Right hindlimb (tissue), 1 donor: ENCODE measurements around the gene TOR2A.

Experiments
- DNase-seq: peaks from one replicate; pipeline ENCODE4 v3.0.0-alpha.2; 2018

The TOR2A gene

GRCh38 chr9:127741831-127742434 lies 6.8 kb upstream of the TOR2A start:
- peak; percentile 58 for DNase-seq

- DNase-seq: no peak
Measured at GRCh38 chr9:127739614-127740330, 4.7 kb upstream of the TOR2A start.

GRCh38 chr9:127738666-127739065 lies 3.6 kb upstream of the TOR2A start:
- no peak for DNase-seq

DNA sequence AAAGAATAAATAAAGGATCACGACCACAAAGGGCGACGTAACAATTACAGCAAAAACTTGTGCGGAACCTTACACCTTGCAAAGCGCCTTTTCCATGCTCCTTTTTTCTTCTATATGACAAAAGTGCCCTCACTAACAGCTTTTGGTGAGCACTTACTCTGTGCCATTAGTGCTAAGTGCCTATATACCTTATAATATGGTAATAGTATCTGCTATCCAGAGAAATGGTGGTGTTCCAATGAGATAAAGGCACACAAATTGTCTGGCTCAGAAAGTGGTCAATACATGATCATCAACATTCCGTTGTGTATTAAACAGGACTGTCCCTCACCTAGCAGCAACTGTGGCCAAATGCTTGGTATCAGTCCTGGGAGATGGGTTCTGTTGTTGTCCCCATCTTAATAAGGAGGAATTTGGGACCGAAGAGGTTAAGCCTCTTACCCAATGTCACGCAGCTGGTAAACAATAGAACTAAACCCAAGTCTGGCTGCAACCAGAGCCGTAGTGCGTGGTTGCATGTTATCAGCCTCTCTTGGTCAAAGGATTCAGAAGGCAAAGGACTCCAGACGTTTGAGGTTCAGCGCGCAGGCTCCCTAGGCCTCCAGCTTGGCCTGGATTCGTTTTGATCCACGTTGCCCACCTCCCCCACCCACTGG lies 564 bp upstream of the TOR2A start:
- DNase-seq: no peak

GRCh38 chr9:127734247-127734746 lies 797 bp downstream of the TOR2A start:
- no peak for DNase-seq

DNA sequence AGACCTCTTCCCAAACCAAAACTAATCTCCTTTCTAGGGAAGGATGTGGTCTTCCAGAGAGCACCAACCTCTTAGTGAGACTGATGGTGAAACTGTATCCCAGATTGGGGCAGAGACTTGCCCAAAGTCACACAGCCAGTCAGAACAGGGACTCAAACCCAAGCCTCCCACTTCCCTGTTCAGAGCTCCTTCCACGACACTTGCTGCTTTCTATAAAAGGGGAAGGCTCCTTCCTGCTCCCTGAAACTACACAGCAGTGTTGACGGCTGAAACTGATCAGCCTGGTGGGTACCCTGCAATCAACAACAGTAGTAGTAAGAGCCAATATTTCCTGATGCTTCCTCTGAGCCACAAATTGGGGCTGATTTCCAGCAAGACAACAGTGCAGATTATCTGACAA lies 1.5 kb downstream of the TOR2A start:
- no peak for DNase-seq

DNA sequence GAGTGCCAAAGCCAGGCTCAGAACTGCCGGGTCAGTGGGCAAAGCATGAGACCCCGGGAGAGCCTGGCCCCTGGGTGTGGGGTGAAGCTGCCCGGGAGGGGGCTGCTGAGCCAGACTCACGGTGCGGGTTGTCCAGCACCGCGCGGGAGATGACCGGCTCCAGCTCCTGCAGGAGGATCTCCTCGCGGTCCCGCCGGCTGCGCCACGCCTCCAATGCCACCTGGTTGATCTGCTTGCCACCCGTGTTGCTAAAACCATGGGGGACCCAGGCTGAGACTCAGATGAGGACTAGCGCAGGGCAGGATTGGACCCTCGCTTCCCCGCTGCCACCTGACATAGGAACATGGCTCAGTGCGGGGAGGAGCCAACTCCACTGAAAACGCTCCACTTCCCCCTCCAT lies 2.6 kb downstream of the TOR2A start:
- DNase-seq: peak; percentile 15

DNA sequence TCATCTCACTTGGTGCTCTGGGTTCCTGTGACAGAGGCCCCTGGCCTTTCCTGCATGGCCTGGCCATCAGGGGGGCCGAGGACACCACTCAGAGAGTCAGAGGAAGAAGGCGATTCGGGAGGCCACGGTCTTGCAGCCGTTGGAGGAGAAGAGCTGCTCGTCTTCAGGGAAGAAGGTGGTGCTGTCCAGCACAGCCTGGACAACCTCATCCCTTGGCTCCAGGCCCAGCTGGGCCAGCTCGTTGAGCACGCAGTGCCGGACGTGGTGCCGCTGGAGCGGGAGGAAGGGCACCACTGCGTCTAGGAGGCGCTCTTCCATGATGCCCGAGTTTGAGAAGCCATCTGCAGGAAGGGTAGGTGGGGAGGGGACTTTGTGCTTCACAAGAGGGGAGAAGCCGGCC lies 3.2 kb downstream of the TOR2A start:
- DNase-seq: no peak

GRCh38 chr9:127730799-127731410 lies 4.2 kb downstream of the TOR2A start:
- DNase-seq: no peak

- DNase-seq: no peak
Measured at GRCh38 chr9:127730262-127730661, 4.8 kb downstream of the TOR2A start.

DNA sequence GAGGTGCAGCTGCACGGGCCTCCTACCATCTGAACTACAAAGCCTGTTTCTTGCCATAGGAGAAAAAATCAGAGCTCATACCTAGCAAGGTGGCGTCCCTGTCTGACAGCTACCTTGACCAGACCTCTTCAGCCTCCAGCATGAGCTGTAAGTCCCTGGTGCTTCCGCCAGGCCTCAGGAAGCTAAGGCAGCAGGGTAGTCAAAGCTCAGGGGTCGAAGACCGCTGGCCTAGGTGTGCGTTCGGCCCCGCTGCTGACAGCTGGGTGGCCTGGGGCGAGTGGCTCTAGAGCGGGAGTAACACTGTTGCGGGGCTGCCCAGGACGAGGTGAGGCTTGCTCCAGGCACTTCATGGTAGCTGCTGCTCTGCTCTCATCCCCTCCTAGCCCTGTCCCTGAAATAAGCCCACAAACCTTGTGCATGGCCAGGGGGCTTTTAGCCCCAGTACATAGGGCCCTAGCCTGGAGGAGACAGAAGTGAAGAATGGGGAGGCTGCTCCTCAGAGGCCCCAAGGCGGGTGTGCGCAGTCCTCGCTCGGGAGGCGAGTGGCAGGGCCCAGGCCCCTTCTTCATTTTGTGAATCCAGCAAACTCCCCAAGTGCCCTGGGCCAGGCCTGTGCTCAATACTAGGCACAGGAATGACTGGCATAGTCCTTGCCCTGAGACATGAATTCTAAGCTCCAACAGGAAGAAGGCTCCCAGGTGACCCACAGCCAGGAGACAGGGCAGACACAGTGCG lies 5.4 kb downstream of the TOR2A start:
- DNase-seq: no peak

- DNase-seq: no peak
Measured at GRCh38 chr9:127728808-127729207, 6.3 kb downstream of the TOR2A start.

- DNase-seq: peak; percentile 15
Measured at GRCh38 chr9:127726871-127727270, 8.2 kb downstream of the TOR2A start.

GRCh38 chr9:127724012-127724411 lies 11.1 kb downstream of the TOR2A start:
- no peak for DNase-seq

GRCh38 chr9:127723444-127723843 lies 11.7 kb downstream of the TOR2A start:
- no peak for DNase-seq

DNA sequence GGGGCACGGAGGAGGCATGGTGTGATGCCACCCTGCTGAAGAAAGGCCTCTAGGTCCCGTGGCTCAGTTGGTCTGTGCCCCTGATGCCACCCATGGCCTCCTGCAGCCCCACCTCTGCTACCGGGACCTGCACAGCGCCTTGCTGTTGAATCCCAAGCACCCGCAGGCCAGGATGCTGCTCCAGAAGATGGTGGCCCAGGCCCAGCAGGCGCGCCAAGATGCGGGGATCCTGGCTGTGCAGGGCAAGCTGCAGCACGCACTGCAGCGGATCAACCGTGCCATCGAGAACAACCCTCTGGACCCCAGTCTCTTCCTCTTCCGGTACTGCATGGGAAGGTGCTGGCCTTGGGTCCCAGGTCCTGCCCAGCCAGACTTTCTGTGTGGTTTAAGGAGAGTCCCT lies 12.1 kb downstream of the TOR2A start:
- no peak for DNase-seq

GRCh38 chr9:127722055-127722745 lies 12.9 kb downstream of the TOR2A start:
- DNase-seq: no peak

- no peak for DNase-seq
Measured at GRCh38 chr9:127721391-127721821, 13.7 kb downstream of the TOR2A start.

GRCh38 chr9:127720865-127721227 lies 14.2 kb downstream of the TOR2A start:
- DNase-seq: no peak

DNA sequence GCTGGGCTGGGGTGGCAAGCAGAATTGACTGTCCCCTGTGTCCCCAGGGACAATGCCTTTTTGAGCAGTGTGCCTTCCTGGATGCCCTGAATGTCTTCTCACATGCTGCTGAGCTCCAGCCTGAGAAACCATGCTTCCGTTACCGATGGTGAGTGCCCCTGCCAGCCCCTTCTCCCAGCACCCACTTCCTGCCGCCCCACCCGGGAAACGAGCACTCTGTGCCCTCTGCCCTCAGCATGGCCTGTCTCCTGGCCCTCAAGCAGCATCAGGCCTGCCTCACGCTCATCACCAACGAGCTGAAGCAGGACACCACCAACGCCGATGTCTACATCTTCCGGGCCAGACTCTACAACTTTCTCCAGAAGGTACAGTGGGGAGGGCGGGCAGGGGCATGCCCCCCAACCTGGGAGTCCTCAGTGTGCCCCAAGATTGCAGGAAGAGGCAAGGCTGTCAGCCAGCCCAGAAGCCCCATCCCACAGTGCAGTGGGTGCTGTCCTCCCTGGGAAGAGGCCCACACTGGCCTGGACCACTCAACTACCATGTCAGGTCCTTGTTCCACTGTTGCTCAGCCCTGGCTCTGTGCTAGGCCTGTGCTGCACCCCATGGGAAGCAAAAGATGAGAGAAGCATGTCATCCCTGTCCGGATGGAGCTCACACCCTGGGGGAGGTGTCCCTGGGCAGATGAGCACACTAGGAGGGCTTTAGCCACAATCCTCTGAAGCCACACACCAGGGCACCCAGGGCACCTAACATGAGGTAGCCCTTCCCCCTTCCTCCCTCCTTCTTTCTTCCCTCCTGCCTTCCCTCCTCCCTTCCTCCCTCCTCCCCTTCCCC lies 14.8 kb downstream of the TOR2A start:
- no peak for DNase-seq

- DNase-seq: no peak
Measured at GRCh38 chr9:127717766-127718165, 17.3 kb downstream of the TOR2A start.
